Stimulated activated CD8-positive, alpha-beta memory T cell treated with anti-CD3 and anti-CD28 coated beads, Interleukin-4, amount 100 ng/mL, for 48 hours (primary cell): ENCODE measurements around the gene SETMAR.
"Not testable (repeated sequence)": the region's sequence is repeated elsewhere in the genome, so short reads cannot be mapped to it uniquely, and the experiment has no call there.

Experiments used
- DNase-seq: peaks from one replicate; pipeline ENCODE4 v3.0.0-alpha.2; 2020

The SETMAR gene

GRCh38 chr3:4303187-4304123, at the start of gene SETMAR:
Gene SETMAR, plus strand, starts transcription at chr3:4303369. Its CDS starts 2 bp downstream, at chr3:4303371.
- DNase-seq: peak; percentile 89

GRCh38 chr3:4261406-4261805, 41.8 kb upstream of the SETMAR start:
- no peak for DNase-seq

GRCh38 chr3:4264040-4264439, 39.1 kb upstream of the SETMAR start:
- no peak for DNase-seq

- DNase-seq: no peak
Observed at GRCh38 chr3:4270720-4271119, 32.4 kb upstream of the SETMAR start.

GRCh38 chr3:4271834-4272233, 31.3 kb upstream of the SETMAR start:
- DNase-seq: no peak

- DNase-seq: no peak
Observed at GRCh38 chr3:4279516-4280105, 23.6 kb upstream of the SETMAR start.

- no peak for DNase-seq
Observed at GRCh38 chr3:4281991-4282390, 21.2 kb upstream of the SETMAR start.

GRCh38 chr3:4284865-4285264, 18.3 kb upstream of the SETMAR start:
- no peak for DNase-seq

- no peak for DNase-seq
Observed at GRCh38 chr3:4289044-4289443, 14.1 kb upstream of the SETMAR start.

GRCh38 chr3:4290272-4290893, 12.8 kb upstream of the SETMAR start:
- DNase-seq: peak; percentile 44

GRCh38 chr3:4292301-4292700, 10.9 kb upstream of the SETMAR start:
- no peak for DNase-seq

GRCh38 chr3:4294616-4295327, 8.4 kb upstream of the SETMAR start:
- no peak for DNase-seq

- not testable (repeated sequence) for DNase-seq
Observed at GRCh38 chr3:4296454-4296853, 6.7 kb upstream of the SETMAR start.

GRCh38 chr3:4297486-4297885, 5.7 kb upstream of the SETMAR start:
- no peak for DNase-seq

- DNase-seq: peak; percentile 26
Observed at GRCh38 chr3:4302747-4303146, 422 bp upstream of the SETMAR start.

- not testable (repeated sequence) for DNase-seq
Observed at GRCh38 chr3:4305210-4305609, 2.0 kb downstream of the SETMAR start.

- DNase-seq: no peak
Observed at GRCh38 chr3:4306091-4306490, 2.9 kb downstream of the SETMAR start.

GRCh38 chr3:4306860-4307259, 3.7 kb downstream of the SETMAR start:
- no peak for DNase-seq

- no peak for DNase-seq
Observed at GRCh38 chr3:4309491-4310128, 6.4 kb downstream of the SETMAR start.

- DNase-seq: no peak
Observed at GRCh38 chr3:4310971-4311370, 7.8 kb downstream of the SETMAR start.

- no peak for DNase-seq
Observed at GRCh38 chr3:4311496-4311895, 8.3 kb downstream of the SETMAR start.

GRCh38 chr3:4313606-4314293, 10.6 kb downstream of the SETMAR start:
- DNase-seq: no peak
